Lung (tissue), 12 donors: Measurements from ENCODE around the gene FBF1. TPM values are rescaled to one million over a fixed set of nuclear protein-coding genes. Genes with fewer than 3 reads are reported as not detected.
"Not testable (repeated sequence)": the region's sequence is repeated elsewhere in the genome, so short reads cannot be mapped to it uniquely, and the experiment has no call there.

ENCODE experiments used
- ATAC-seq: fragments of 200-7000 bp; cut with Tn5 transposase; one replicate; pipeline ENCODE4 v1.9.1; 2020; ENCODE audit warnings: moderate number of reproducible peaks; ENCODE audit not compliant: insufficient read depth, low FRiP score
- DNase-seq, 3 donors: peaks; one replicate each; pipeline ENCODE4 v3.0.0-alpha.2; 2013 to 2017
- H3K27ac ChIP-seq, 2 donors: one replicate each; pipeline ENCODE4 v1.5.1; 2013; ENCODE audit warnings: mild to moderate bottlenecking in 2 of 2, moderate library complexity in 2 of 2, control low read depth in 1 of 2, inconsistent platforms in 1 of 2, low read depth in 1 of 2, low read length in 1 of 2
- H3K27me3 ChIP-seq, 3 donors: one replicate each; pipeline ENCODE4 v1.5.1; 2013; ENCODE audit warnings: low read length in 2 of 3; ENCODE audit not compliant: control insufficient read depth in 3 of 3, insufficient read depth in 3 of 3
- H3K36me3 ChIP-seq, 4 donors: one replicate each; pipeline ENCODE4 v1.5.1; 2013; ENCODE audit warnings: low read length in 4 of 4, mild to moderate bottlenecking in 1 of 4, moderate library complexity in 1 of 4; ENCODE audit not compliant: control insufficient read depth in 4 of 4, insufficient read depth in 4 of 4
- H3K4me1 ChIP-seq, 5 donors: one replicate each; pipeline ENCODE4 v1.5.1; 2013; ENCODE audit warnings: low read length in 5 of 5, mild to moderate bottlenecking in 2 of 5, moderate library complexity in 1 of 5; ENCODE audit not compliant: control insufficient read depth in 5 of 5, insufficient read depth in 5 of 5
- H3K4me3 ChIP-seq: one replicate; pipeline ENCODE4 v1.5.1; 2013; ENCODE audit warnings: mild to moderate bottlenecking, control low read depth, moderate library complexity
- H3K9ac ChIP-seq, 2 donors: one replicate each; pipeline ENCODE4 v1.5.1; 2013; ENCODE audit warnings: low read length in 2 of 2, control low read depth in 1 of 2; ENCODE audit not compliant: insufficient read depth in 1 of 2
- H3K9me3 ChIP-seq, 4 donors: one replicate each; pipeline ENCODE4 v1.5.1; 2013; ENCODE audit warnings: low read length in 3 of 4, mild to moderate bottlenecking in 1 of 4, moderate library complexity in 1 of 4; ENCODE audit not compliant: control insufficient read depth in 4 of 4, insufficient read depth in 3 of 4
- WGBS, 2 donors: extraction: QIAGEN DNeasy Blood & Tissue Kit; methylation state at CpG; one replicate each; pipeline ENCODE4 v1.1.7; 2013; 5-methylcytosine and 5-hydroxymethylcytosine counted together
- polyA plus RNA-seq, 2 donors: library from polyadenylated mRNA; stranded (reverse); fragments of 200-250 nt; gene quantifications; one replicate each; pipeline ENCODE4 v1.2.1, GENCODE V29; 2013
- total RNA-seq, 2 donors: library from RNA; depleted of rRNA in 1 of 2; stranded (reverse); fragments of >200 nt in 1 of 2; gene quantifications; one replicate each; pipeline ENCODE4 v1.2.1, GENCODE V29; 2014 to 2021
- TF ChIP-seq, protein P1 (sequence below): IDR thresholded peaks from 2 replicates; pipeline ENCODE4 v1.5.1; 2012; ENCODE audit warnings: mild to moderate bottlenecking; ENCODE audit errors: control extremely low read depth, extremely low read depth
- donor health status: control.
- donor health status: control.
- donor health status: Bipolar disorder and iron deficiency.
- donor health status: healthy.
- donor health status: DM: yes; HTN: yes; CAD: no.

FBF1 gene
- total and polyA plus RNA-seq, 4 donors: 4.6 to 18.7 (median 13.1) TPM

DNA sequence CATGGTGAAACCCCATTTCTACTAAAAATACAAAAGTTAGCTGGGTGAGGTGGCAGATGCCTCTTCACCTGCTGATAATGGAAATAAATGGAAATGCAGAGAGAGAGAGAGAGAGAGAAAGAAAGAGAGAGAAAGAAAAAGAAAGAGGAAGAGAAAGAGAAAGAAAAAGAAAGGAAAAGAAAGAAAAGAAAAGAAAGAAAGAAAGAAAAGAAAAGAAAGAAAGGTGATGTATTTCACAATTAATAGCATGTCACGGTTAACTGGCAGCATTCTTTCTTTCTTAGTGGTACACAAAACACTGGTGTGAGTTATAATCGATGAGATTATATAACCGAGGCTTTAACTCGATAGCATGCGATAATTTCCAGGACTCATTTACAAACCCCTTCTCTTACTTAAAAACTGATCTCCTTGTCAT, 34.9 kb upstream of the FBF1 start:
- Histone ChIP-seq H3K4me1 (peaks cover 2 to 26% (median 7%) of the 10 kb centered on the region in 5 donors), H3K9ac (no peak overlapping the region), H3K9me3 (no peaks in the 10 kb centered on the region), H3K27ac (peak overlapping the region in 1 of 2 donors; percentile 24), H3K36me3 (peaks cover 0 to 6% (median 4%) of the 10 kb centered on the region in 4 donors), H3K27me3 (no peaks in the 10 kb centered on the region), H3K4me3 (no peak overlapping the region)
- DNase-seq: no peak
- WGBS, 2 donors: 57 to 83% methylated on average over 5 of the region's 5 CpGs
- ATAC-seq: no peak
- TF ChIP-seq, protein P1, sequence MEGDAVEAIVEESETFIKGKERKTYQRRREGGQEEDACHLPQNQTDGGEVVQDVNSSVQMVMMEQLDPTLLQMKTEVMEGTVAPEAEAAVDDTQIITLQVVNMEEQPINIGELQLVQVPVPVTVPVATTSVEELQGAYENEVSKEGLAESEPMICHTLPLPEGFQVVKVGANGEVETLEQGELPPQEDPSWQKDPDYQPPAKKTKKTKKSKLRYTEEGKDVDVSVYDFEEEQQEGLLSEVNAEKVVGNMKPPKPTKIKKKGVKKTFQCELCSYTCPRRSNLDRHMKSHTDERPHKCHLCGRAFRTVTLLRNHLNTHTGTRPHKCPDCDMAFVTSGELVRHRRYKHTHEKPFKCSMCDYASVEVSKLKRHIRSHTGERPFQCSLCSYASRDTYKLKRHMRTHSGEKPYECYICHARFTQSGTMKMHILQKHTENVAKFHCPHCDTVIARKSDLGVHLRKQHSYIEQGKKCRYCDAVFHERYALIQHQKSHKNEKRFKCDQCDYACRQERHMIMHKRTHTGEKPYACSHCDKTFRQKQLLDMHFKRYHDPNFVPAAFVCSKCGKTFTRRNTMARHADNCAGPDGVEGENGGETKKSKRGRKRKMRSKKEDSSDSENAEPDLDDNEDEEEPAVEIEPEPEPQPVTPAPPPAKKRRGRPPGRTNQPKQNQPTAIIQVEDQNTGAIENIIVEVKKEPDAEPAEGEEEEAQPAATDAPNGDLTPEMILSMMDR: no peak

DNA sequence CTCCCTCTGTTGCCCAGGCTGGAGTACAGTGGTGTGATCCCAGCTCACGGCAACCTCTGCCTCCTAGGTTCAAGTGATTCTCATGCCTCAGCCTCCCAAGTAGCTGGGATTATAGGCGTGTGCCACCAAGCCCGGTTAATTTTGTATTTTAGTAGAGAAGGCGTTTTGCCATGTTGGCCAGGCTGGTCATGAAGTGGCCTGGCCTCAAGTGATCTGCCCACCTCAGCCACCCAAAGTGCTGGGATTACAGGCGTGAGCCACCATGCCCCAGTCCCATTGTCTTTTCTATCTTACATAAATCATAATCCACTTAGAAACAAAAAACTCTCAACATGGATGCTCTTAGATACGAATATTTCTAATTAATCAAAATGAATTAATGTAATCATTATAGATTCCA, 34.3 kb upstream of the FBF1 start:
- not testable (repeated sequence) for H3K9ac ChIP-seq, H3K27ac ChIP-seq, H3K36me3 ChIP-seq, DNase-seq, ATAC-seq, H3K9me3 ChIP-seq, H3K27me3 ChIP-seq, H3K4me3 ChIP-seq
- H3K4me1 ChIP-seq: peaks cover 2 to 21% (median 7%) of the 10 kb centered on the region in 5 donors
- 91 to 97% methylated on average over 6 of the region's 6 CpGs for WGBS, 2 donors

DNA sequence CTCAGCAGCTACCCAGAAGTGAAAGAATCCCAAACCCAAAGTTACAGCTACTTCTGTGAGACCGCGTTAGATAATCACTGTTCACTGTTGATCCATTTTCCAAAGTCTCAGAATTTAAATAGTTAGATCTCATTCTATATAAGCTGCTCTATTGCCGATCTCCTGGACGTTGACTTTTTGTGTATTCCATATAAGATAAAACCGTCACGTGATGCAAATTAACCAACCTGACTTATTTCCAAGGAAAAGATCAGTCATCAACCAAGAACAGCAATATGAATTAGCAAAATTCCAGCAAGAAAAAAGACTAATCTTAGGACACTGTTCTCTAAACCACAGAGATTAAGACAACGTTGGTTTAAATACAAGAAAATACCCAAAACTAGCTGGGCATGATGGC, 29.8 kb upstream of the FBF1 start:
- no peaks in the 10 kb centered on the region for H3K9me3 ChIP-seq
- H3K9ac ChIP-seq: no peak overlapping the region
- TF ChIP-seq, protein P1: no peak
- DNase-seq (no peak), ATAC-seq (no peak)
- 92 to 93% methylated on average over 7 of the region's 7 CpGs for WGBS, 2 donors
- no peak overlapping the region for H3K4me3 ChIP-seq
- no peaks in the 10 kb centered on the region for H3K27me3 ChIP-seq
- peaks cover 3 to 6% (median 5%) of the 10 kb centered on the region in 4 donors for H3K36me3 ChIP-seq
- H3K4me1 ChIP-seq: peaks cover 0 to 4% (median 0%) of the 10 kb centered on the region in 5 donors
- H3K27ac ChIP-seq: peak overlapping the region in 1 of 2 donors; percentile 79

DNA sequence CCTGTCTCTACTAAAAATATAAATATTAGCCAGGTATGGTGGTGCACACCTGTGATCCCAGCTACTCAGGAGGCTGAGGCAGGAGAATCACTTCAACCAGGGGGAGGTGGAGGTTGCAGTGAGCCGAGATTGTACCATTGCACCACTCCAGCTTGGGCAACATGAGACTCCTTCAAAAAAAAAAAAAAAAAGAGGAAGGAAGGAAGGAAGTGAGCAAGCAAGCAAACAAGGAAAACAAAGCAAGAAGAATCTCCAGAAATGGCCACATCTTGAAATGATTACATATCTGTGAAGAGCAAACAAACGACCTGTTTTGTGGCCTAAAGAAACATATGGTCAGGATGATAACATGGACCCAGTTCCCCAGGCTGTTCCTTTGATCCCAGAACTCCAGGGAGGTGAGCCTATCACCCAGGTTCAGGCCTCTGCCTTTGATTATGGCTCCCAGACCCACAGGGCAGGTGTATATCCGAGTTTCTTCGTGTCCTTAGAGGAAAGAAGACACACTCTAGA, 29.2 kb upstream of the FBF1 start:
- H3K4me3 ChIP-seq: no peak overlapping the region
- H3K27ac ChIP-seq: peak overlapping the region in 1 of 2 donors; percentile 79
- no peak overlapping the region for H3K9ac ChIP-seq
- H3K9me3 ChIP-seq: no peaks in the 10 kb centered on the region
- DNase-seq (no peak), ATAC-seq (no peak)
- peaks cover 0 to 4% (median 0%) of the 10 kb centered on the region in 5 donors for H3K4me1 ChIP-seq
- TF ChIP-seq, protein P1: no peak
- H3K27me3 ChIP-seq: no peaks in the 10 kb centered on the region
- WGBS, 2 donors: 35 to 51% methylated on average over 4 of the region's 4 CpGs
- peaks cover 3 to 6% (median 5%) of the 10 kb centered on the region in 4 donors for H3K36me3 ChIP-seq

DNA sequence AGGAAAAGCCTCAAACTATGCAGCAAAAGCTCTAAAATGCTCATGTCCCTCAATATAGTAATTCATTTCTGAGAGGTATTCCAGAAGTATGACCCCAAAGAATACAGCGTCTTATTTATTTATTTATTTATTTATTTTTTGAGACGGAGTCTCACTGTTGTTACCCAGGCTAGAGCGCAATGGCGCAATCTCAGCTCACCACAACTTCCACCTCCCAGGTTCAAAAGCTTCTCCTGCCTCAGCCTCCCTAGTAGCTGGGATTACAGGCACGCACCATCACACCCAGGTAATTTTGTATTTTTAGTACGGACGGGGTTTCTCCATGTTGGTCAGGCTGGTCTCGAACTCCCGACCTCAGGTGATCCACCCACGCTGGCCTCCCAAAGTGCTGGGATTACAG, 28.2 kb upstream of the FBF1 start:
- H3K36me3 ChIP-seq, H3K9ac ChIP-seq, H3K4me3 ChIP-seq, H3K27ac ChIP-seq, ATAC-seq, H3K9me3 ChIP-seq, H3K4me1 ChIP-seq, H3K27me3 ChIP-seq, DNase-seq: not testable (repeated sequence)
- 85 to 91% methylated on average over 10 of the region's 10 CpGs for WGBS, 2 donors
